Measurements from ENCODE around the gene KMT2D. TPM values are rescaled to one million over a fixed set of nuclear protein-coding genes. Genes with fewer than 3 reads are reported as not detected.
A peak's percentile ranks its signal among the peaks of the same experiment; 100 is the strongest.

Gene KMT2D
- total and polyA plus RNA-seq, 8 donors = 3.2 to 220 (median 82.3) TPM

- Histone ChIP-seq H3K4me3 (no peak overlapping the region), H3K9me3 (no peaks in the 10 kb centered on the region), H3K27me3 (no peaks in the 10 kb centered on the region), H3K27ac (no peak overlapping the region), H3K36me3 (peaks cover 99 to 100% (median 100%) of the 10 kb centered on the region in 4 donors), H3K4me1 (no peaks in the 10 kb centered on the region)
- TF ChIP-seq POLR2AphosphoS5 (IDR thresholded peaks at IDR 0.05) (no peak), POLR2A (IDR thresholded peaks at IDR 0.05) (no peak), EP300 (IDR thresholded peaks at IDR 0.05) (no peak), CTCF (IDR thresholded peaks at IDR 0.05) (peak in 4 of 7 experiments; percentile 36 to 52 (median 46))
- WGBS, 5 donors = 54 to 60% (median 57%) methylated on average over 11 of the region's 11 CpGs
- intact Hi-C loops (cut with DNase I; ENCODE audit: low total_unique reads) = no loop called here
- DNase-seq = peak; percentile 60 to 77
Measured at GRCh38 chr12:49043856-49044258, 16.7 kb downstream of the KMT2D start.

GRCh38 chr12:49043241-49043640, 17.4 kb downstream of the KMT2D start:
- no peak overlapping the region for H3K4me3 ChIP-seq
- WGBS, 5 donors = 89 to 99% (median 95%) methylated on average over 4 of the region's 4 CpGs
- H3K27me3 ChIP-seq = no peaks in the 10 kb centered on the region
- no peak for DNase-seq
- no peaks in the 10 kb centered on the region for H3K4me1 ChIP-seq
- peaks cover 99 to 100% (median 100%) of the 10 kb centered on the region in 4 donors for H3K36me3 ChIP-seq
- H3K9me3 ChIP-seq = no peaks in the 10 kb centered on the region
- H3K27ac ChIP-seq = no peak overlapping the region
- intact Hi-C loops (cut with DNase I; ENCODE audit: low total_unique reads) = no loop called here
- TF ChIP-seq POLR2AphosphoS5 (IDR thresholded peaks at IDR 0.05) (no peak), POLR2A (IDR thresholded peaks at IDR 0.05) (no peak), CTCF (IDR thresholded peaks at IDR 0.05) (no peak), EP300 (IDR thresholded peaks at IDR 0.05) (no peak)

- H3K4me1 ChIP-seq = no peaks in the 10 kb centered on the region
- no peak for DNase-seq
- H3K27ac ChIP-seq = no peak overlapping the region
- H3K4me3 ChIP-seq = no peak overlapping the region
- intact Hi-C loops (cut with DNase I; ENCODE audit: low total_unique reads) = no loop called here
- no peaks in the 10 kb centered on the region for H3K27me3 ChIP-seq
- WGBS, 5 donors = 89 to 92% (median 91%) methylated on average over 18 of the region's 18 CpGs
- TF ChIP-seq CTCF (IDR thresholded peaks at IDR 0.05) = no peak
- TF ChIP-seq POLR2AphosphoS5 (IDR thresholded peaks at IDR 0.05) = no peak
- TF ChIP-seq EP300 (IDR thresholded peaks at IDR 0.05) = no peak
- no peak for TF ChIP-seq POLR2A (IDR thresholded peaks at IDR 0.05)
- H3K36me3 ChIP-seq = peaks cover 99 to 100% (median 100%) of the 10 kb centered on the region in 4 donors
- H3K9me3 ChIP-seq = no peaks in the 10 kb centered on the region
Measured at GRCh38 chr12:49041881-49042484, 18.6 kb downstream of the KMT2D start.

GRCh38 chr12:49041036-49041880, 19.3 kb downstream of the KMT2D start:
- H3K9me3 ChIP-seq = no peaks in the 10 kb centered on the region
- H3K36me3 ChIP-seq = peaks cover 97 to 100% (median 99%) of the 10 kb centered on the region in 4 donors
- no peaks in the 10 kb centered on the region for H3K4me1 ChIP-seq
- 92 to 95% (median 94%) methylated on average over 23 to 31 of the region's 31 CpGs for WGBS, 5 donors
- intact Hi-C loops (cut with DNase I; ENCODE audit: low total_unique reads) = no loop called here
- H3K4me3 ChIP-seq = no peak overlapping the region
- no peaks in the 10 kb centered on the region for H3K27me3 ChIP-seq
- no peak for DNase-seq
- H3K27ac ChIP-seq = no peak overlapping the region
- no peak for TF ChIP-seq EP300 (IDR thresholded peaks at IDR 0.05)
- TF ChIP-seq POLR2AphosphoS5 (IDR thresholded peaks at IDR 0.05) = no peak
- no peak for TF ChIP-seq POLR2A (IDR thresholded peaks at IDR 0.05)
- no peak for TF ChIP-seq CTCF (IDR thresholded peaks at IDR 0.05)
